Activated CD4-positive, alpha-beta T cell treated with anti-CD3 and anti-CD28 coated beads, Interleukin-2, amount 50 U/mL, for 48 hours (primary cell): ENCODE data around the gene RAB3IP.
A peak's percentile ranks its signal among the peaks of the same experiment; 100 is the strongest.

Source experiments
- DNase-seq, 2 experiments: peaks; one replicate each; pipeline ENCODE4 v3.0.0-alpha.2; 2020

RAB3IP gene

GRCh38 chr12:69738351-69739286 lies at the start of gene RAB3IP:
RAB3IP (plus strand) TSS chr12:69738860; CDS start chr12:69755409, 16,549 bp downstream.
- peak; percentile 93 to 95 for DNase-seq

GRCh38 chr12:69689638-69690037 lies 49.0 kb upstream of the RAB3IP start:
- DNase-seq: no peak

GRCh38 chr12:69694123-69694522 lies 44.5 kb upstream of the RAB3IP start:
- DNase-seq: no peak

GRCh38 chr12:69698054-69698453 lies 40.6 kb upstream of the RAB3IP start:
- DNase-seq: no peak

- DNase-seq: no peak
These were observed 39.7 kb upstream of the RAB3IP start, which contains the start of gene BEST3 for GRCh38 chr12:69698769-69699540. BEST3 (minus strand) TSS chr12:69699303; CDS start chr12:69697798, 1,505 bp downstream.

- no peak for DNase-seq
These were observed 36.8 kb upstream of the RAB3IP start for GRCh38 chr12:69701826-69702225.

GRCh38 chr12:69703146-69703642 lies 35.5 kb upstream of the RAB3IP start:
- no peak for DNase-seq

- DNase-seq: no peak
These were observed 34.3 kb upstream of the RAB3IP start for GRCh38 chr12:69704357-69704756.

GRCh38 chr12:69708649-69709048 lies 30.0 kb upstream of the RAB3IP start:
- DNase-seq: no peak

- DNase-seq: no peak
These were observed 25.8 kb upstream of the RAB3IP start for GRCh38 chr12:69712826-69713225.

- no peak for DNase-seq
These were observed 24.1 kb upstream of the RAB3IP start for GRCh38 chr12:69714542-69714941.

- no peak for DNase-seq
These were observed 19.0 kb upstream of the RAB3IP start for GRCh38 chr12:69719336-69720316.

- DNase-seq: no peak
These were observed 17.9 kb upstream of the RAB3IP start for GRCh38 chr12:69720750-69721149.

- DNase-seq: no peak
These were observed 11.7 kb upstream of the RAB3IP start for GRCh38 chr12:69726922-69727321.

- no peak for DNase-seq
These were observed 6.6 kb upstream of the RAB3IP start for GRCh38 chr12:69732088-69732487.

GRCh38 chr12:69733638-69734037 lies 5.0 kb upstream of the RAB3IP start:
- DNase-seq: no peak

- peak; percentile 53 to 63 for DNase-seq
These were observed 879 bp downstream of the RAB3IP start for GRCh38 chr12:69739287-69740191.

GRCh38 chr12:69744109-69744508 lies 5.4 kb downstream of the RAB3IP start:
- DNase-seq: no peak

- DNase-seq: no peak
These were observed 12.8 kb downstream of the RAB3IP start for GRCh38 chr12:69751476-69751875.

GRCh38 chr12:69755302-69755701 lies 16.6 kb downstream of the RAB3IP start:
- DNase-seq: no peak

GRCh38 chr12:69756088-69756755 lies 17.6 kb downstream of the RAB3IP start:
- DNase-seq: no peak
